GM21717 (cell line): ENCODE data around the gene HUNK.

Experiments
- ATAC-seq: cut with Tn5 transposase; IDR thresholded peaks from one replicate; pipeline ENCODE4 v1.9.1; 2021; ENCODE audit warnings: mild to moderate bottlenecking, moderate library complexity; ENCODE audit not compliant: unreplicated experiment

The HUNK gene

DNA sequence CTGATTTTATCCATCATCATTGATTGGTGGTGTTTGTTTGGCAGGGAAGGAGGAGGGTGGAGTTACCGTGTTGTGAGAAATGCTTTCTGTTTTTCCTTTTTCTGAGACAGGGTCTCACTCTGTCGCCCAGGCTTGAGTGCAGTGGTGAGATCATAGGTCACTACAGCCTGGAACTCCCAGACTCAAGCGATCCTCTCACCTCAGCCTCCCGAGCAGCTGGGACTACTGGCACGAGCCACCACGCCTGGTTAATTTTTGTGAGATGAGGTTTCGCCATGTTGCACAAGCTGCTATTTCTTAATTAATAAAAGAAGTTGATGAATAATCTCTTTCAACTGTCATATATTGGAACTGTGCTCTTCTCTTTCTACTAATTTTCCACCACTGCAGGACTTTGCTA, 44.3 kb downstream of the HUNK start:
- ATAC-seq = no peak

DNA sequence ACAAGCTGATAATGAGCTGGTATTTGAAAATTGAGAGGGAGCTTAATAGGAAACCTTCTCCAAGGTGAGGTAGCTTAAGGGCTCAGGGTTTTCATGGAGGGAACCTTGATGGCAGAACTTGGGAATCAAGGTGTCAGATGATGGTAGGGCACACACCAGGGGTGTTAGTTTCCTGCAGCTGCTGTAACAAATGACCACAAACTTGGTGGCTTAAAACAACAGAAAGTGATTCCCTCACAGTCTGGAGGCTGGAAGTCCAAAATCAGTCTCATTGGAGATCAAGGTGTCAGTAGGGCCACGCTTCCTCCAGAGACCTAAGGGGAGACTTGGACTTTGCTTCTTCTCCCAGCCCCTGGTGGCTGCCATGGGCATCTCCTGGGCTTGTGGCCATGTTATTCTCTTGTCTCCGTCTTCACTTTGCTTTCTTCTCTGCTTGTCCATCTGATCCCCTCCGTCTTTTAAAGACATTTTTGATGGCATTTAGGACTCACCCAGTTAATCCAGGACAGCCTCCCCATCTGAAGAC, 45.5 kb downstream of the HUNK start:
- no peak for ATAC-seq

DNA sequence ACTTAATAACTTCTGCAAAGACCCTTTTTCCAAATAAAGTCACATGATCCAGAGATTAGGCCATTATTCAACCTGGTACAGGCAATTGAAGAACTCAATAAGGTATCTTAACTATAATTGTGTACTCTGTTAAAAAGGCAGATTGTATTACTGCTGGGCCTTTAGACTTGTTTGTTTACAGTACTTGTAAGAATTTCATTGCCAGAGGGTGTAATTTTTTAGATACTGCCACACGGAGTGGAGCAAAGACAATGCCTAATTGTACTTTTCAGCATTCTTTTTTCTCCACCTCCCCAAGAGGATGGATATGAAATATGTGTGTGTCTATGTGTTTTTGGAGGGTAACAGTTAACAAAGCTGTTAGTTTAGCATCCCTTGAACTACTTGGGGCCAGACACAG, 47.5 kb downstream of the HUNK start:
- no peak for ATAC-seq

DNA sequence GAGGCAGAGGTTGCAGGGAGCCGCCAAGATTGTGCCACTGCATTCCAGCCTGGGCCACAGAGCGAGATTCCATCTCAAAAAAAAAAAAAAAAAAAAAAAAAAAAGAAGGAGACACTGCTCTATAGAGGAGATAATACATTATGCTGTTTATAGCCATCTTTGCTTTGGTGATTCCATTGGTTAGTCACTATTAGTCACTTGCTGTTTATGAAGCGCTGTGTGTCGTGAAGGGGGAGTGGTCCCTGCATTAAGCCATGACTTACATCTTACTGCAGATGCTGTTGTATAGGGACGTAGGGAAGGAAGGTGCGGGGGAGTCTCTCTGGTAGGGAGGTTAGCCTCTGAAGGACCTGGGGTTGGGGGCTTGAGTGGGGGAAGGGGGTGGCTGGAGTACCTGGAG, 48.3 kb downstream of the HUNK start:
- no peak for ATAC-seq

DNA sequence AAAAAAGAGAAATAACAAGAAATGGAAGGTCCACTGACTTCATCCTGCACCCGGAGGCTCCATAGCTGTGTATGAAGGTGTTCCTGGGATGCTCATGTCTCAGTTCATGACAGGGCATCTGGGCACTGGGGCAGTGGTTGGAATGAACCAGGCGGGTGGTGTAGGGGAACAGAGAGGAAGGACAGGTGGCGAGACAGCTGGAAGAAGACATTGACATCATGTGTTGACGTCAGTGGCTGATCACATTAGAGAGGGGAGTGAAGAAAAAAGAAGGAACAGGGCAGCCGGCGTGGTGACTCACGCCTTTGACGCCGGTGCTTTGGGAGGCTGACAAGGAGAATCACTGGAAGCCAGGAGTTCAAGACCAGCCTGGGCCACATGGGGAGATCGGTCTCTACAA, 50.1 kb downstream of the HUNK start:
- no peak for ATAC-seq

DNA sequence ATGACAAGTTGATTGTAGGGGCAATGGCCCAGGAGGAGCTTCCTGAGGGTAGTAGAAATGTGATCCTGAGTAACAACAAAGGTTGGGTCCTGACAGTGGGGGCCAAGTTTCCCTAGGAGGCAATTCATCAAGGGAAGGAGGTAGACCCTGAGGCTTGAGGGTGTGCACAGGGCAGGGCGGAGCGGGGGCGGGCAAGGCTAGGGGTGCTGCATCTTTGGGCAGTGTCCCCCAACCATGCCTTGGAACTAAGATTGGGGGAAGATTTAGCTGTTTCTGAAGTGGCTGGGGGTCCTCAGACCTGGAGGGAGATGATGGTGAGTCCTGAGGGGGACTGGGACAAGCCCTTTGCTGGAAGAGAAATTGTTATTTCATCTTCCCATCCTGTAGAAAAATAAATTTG, 50.9 kb downstream of the HUNK start:
- no peak for ATAC-seq

DNA sequence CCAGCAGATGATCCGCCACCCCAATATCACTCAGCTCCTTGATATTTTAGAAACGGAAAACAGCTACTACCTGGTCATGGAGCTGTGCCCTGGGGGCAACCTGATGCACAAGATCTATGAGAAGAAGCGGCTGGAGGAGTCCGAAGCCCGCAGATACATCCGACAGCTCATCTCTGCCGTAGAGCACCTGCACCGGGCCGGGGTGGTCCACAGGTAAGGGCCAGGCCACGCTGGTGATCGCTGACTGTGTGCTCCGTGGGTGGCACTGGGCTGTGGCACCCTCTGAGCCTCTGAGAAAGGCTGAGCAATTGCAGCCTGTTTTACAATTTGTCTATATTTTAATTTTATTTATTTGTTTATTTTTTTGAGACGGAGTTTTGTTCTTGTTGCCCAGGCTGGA, 51.7 kb downstream of the HUNK start:
- ATAC-seq = no peak

DNA sequence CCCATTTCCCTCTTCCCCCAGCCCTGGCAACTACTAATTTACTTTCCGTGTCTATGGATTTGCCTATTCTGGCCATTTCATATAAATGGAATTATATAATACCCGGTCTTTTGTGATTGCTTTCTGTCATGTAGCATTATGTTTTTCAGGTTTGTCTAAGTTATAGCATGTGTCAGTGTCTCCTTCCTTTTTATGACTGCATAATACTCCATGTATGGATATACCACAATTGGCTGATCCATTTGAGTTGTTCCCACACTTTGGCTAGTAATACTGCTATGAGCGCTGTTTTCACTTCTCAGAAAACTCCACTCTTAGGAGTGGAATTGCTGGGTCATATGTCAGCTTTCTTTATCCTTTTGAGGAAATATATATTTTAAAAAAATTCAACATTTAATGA, 53.7 kb downstream of the HUNK start:
- no peak for ATAC-seq

DNA sequence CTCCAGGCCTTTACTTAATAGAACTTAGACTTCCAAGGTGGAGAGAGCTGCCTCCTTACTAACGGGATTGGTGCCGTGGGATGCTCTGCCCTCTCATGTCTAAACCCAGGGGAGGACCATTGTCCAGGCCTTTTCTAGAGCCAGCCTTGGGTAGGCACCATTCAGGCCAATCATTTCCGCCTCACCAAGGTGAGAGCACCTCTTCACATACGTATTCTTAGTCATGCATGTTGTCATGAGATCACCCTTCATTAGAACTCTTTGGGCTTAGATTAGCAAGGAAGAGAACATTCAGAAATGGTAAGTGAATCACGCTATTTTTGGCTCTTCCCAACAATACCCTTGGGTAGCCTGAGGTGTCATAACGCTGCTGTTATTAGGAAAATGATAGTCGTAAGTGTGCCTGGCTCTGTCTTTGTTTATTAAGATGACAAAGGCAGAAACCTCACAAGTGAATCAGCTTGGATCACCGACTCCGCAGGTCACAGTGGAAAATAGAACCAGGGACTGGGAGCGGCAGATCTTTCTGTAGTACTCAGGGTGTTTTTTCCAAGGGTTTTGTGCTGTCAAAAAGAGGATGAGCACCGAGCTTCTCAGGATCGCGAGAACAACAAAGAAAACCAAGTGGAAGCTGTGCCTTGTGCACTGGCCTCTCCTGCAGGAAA, 55.0 kb downstream of the HUNK start:
- ATAC-seq = no peak

DNA sequence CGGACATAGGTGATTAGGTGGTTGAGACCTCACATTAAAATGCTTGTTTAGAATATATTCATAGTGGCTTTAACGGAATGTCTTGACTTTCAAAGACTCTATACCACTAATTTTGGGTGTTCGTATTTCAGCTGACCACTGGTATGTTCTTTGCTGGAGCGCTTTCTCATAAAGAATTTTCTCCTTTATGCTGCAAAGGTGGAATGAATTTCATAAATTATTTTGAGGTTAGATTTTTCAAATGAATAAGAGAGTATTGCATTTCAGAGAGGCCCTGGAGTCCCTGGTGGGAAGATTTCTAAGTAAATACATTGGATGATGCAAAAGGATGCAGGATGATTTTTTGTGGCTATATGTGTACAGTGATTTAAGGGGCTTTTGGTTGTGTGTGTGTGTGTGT, 55.8 kb downstream of the HUNK start:
- ATAC-seq = no peak

DNA sequence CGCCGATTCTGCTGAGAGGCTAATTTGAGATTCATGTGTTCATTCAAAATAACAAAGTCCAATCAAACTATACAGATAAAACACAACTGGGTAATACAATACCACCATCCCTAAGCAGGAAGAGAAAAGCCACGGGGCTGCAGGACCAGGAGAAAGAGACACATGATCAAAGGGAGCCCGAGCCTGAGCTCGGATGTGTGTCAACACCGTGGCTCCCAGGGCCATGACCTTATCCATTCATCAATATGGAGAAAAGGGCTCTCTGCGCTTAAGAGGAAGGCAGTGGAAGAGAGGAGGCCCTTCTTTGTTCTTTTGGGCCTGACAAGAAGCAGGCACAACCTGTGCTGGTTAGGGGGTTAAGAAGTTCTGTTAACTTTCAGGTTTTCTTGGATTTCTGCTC, 56.7 kb downstream of the HUNK start:
- no peak for ATAC-seq

DNA sequence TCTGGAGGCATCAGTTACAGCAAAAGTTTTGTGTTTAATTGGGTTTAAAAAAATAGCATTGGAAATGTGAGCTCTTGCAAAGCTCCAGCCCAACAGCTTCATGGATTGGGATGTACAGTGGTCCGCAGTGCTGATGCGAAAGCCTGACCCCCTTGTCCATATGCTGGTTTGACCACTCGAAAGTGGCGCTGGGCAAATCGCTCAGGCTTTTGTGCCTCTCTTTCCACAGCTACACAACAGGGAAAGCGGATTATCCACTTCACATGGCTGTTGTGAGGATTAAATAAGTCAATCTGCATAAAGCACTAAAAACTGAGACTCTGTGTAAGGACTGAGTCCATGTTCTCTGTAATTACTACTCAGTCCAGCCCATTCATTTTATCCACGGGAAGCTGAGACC, 57.2 kb downstream of the HUNK start:
- no peak for ATAC-seq

DNA sequence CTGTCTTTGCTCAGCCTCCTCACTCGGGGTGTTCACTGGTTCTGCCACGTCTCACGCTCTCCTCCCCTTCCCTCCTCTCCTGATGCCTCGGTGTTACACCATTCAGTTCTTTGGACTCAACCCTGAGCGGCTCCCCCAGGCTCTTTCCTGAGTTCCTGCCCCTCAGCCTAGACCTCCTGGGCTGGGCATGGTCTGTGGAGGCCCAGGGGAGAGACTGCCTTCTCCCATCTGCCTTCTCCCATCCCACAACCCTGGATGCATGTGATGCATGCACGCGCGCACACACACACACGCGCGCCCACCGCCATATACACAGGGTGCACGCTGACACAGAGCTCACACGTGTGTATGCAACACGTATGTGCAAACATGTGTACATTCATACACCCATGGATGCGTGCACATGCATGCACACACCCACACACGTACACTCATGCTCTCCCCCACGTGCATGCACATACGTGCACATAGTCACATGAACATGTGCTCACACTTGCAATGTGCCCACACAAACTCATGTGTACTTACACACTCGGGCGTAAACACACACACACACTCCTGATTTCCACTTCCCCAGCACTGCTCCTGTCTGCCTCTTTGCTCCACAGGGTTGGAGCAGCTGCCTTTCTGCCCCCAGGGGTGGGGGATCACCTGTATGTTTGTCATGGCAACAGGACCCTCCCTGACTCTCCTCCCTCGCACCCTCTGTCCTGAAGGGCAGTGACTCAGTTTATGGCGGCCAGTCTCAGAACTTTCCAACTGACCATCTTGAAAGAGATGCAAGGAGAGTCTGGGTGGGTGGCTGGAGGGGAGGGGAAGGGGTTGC, 59.0 kb downstream of the HUNK start:
- ATAC-seq = no peak

DNA sequence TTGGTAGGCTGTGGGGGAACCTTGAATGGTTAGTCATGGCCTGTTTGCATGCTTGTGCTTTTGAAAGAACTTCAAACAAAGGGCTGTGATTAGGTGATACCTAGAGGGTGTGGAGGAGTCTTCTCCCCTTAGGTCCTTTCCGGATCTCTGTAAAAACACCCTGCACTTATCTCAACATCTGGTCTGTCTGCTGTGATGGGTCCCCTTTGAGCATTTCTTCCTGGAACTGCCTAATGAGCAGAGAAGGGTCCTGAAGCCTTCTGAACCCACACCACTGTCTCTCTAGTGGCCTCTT, 59.6 kb downstream of the HUNK start:
- no peak for ATAC-seq

DNA sequence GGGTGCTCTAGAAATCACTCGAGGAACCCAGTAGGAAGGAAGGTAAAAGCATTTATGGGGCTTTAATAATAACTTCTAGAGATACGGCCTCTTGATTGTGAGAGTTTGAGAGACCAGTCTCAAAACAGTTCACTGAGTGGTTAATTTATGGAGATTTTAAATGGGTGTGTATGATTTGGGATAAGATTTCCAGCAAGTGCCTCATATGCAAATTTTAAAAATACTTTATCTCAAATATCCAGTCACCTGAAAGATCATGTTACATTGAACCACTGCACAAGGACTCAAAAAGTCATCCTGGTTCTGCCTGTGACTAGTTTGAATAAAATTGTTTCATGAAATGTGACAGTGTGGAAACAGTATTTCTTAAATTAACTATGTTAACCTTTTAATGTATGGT, 64.5 kb downstream of the HUNK start:
- no peak for ATAC-seq

DNA sequence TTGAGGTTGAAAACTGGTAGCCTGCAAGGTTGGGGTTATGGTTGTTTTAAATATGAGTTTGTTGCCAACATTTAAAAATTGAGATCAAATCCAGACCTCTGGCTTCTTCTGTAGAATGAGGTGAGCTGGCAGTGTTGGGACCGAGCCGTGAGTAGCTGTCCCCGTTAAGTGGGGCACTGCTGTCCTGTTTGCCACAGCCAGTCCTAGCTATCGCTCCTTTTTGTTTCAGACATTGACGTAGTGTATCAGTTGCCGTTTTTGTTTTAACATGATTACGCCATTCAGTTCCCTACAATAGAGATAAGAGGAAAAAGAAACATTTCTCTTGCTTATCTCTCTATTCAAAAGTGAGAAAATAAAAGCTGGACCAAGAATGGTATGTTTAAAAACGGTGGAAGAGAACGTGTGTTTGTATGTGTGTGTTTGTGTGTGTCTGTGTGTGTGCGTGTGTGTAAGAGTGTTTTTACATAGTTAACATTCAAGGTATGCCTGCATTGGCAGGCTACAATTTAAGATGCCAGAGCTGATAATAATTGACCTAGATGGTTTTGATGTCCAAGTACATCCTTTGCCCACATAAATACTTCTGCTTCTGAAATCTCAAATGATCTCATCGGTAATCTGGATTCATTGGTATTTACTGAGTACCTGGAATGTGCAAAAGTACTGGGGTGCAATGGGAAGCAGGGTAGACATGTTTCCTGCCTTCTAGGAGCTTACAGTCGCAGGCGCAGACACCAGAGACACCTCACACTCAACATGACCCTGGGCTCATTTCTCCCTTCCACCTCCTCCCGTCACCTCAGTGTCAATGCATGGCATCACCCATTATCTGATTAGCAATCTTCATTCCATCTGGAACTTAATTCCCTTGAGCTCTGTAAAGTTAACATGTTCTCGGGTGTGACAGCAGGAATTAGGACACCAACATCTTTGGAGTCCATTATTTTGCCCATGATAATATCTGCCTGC, 65.8 kb downstream of the HUNK start:
- ATAC-seq = no peak

DNA sequence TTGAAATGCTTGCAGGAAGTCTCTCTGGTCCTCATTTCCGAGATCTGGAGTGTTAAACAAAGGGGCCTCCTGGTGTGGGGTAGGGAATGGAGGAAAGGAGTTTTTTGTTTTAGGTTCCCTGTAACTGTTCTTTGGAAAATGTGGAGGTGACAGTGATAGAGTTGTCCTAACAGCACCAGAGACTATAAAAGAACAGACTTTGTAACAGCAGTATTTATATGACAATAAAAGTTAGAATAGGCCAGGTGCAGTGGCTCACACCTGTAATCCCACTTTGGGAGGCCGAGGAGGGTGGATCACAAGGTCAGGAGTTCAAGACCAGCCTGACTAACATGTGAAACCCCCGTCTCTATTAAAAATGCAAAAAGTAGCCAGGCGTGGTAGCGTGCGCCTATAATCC, 68.9 kb downstream of the HUNK start:
- no peak for ATAC-seq

DNA sequence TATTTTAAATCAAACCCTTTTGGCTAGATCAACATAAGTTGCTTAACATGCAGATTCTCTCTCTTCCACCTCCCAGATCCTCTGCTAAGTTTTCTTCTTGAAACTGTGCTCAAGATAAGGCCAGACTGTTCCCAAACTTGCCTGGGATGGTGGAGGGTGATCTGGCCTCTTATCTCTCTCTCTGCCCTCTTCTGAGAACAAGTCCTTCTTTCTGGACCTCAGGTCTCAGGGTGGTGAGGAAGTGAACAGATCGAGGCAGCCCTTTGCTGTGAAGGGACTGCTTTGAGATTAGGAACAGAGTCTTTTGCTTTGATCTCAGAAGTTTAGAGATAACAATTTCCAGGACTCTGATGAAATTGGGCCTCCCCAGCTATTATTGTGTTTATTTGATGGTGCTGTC, 70.7 kb downstream of the HUNK start:
- ATAC-seq = no peak

DNA sequence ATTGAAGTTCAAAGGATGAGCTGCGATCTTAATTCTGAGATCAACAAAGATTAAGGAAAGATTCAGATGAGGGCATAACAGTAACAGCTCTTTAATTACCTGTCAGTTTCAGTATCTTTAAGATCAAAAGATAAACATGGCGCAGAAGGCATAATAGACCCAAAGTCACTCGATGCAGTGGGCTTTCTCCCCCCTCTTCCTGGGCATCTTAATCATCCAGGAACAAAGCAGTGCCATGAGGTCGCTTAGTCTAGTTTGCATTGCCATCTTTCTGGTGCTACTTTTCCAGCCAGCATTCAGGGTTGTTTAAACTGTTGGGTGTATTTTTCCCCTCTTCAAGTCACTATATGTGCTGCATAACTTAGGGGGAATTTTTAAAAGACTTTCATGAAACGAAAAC, 72.3 kb downstream of the HUNK start:
- ATAC-seq = no peak

DNA sequence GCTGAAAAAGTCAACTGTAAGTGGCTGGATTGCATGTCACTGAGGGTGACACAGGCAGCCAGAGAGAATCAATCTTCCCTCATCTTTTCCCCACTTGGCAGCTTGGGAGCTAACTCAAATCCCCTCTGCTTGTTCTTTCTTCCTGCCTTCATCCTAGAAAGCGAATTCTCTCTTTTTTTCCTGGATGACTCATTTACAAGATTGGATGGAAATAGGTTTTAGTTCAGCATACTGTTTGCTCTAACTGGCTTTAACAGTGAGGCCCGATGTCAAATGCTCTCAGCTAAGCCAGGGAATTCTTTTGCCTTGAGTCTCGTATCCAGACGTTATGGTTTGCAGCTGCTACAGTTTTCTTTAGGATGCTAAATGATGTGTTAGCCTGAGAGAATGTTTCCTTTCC, 72.7 kb downstream of the HUNK start:
- no peak for ATAC-seq

DNA sequence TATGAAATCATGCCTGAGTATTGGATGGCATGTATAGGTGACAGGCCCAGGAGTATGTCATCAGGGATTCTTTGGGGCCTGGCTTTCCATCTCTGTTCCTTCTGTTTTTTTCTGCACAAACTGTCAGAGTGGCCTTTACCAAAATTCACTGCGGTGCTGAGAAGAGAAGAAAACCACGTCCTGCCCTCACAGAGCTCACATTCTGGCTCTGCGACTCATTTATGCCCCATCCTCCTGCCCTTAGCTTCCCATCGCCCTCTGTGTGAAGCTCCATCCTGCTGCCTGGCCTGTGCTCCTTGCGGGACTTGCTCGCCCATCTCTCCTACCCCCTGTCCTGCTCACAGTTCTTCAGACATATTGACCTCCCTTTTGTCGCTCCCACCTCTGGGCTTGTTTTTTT, 73.4 kb downstream of the HUNK start:
- ATAC-seq = no peak
